OCI-LY7 (cell line): ENCODE data around the gene YIPF1. TPM values are rescaled to one million over a fixed set of nuclear protein-coding genes. Genes with fewer than 3 reads are reported as not detected.

Experiments
- BruUV-seq: library from RNA; stranded (reverse); fragments of 400-500 nt; replicated peaks from 2 replicates; lab custom pipeline; 2021; lab: Mats Ljungman, UMichigan
- CTCF ChIA-PET: fragments of 300-600 bp; sonication (Branson Sonifier 250); formaldehyde crosslinking; loops from one replicate; lab custom pipeline; 2022; ENCODE audit warnings: antibody characterized with exemption; ENCODE audit not compliant: unreplicated experiment; lab: Charles Lee
- POLR2A ChIA-PET: fragments of 300-600 bp; sonication (Branson Sonifier 250); formaldehyde crosslinking; loops from one replicate; lab custom pipeline; 2022; ENCODE audit warnings: antibody characterized with exemption; lab: Charles Lee
- DNase-seq: peaks from one replicate; pipeline ENCODE4 v3.0.0-alpha.2; 2015; ENCODE audit warnings: low spot score
- H2AFZ ChIP-seq: fragments of 200-600 bp; sonication (generic), shearing (Covaris generic); 2 replicates; pipeline ENCODE4 v1.6.1; 2014; ENCODE audit warnings: mild to moderate bottlenecking, antibody characterized with exemption, low read length, moderate library complexity
- H3K27ac ChIP-seq: fragments of 200-600 bp; sonication (generic); 2 replicates; pipeline ENCODE4 v1.5.1; 2014; ENCODE audit warnings: mixed run types, low read depth, mild to moderate bottlenecking, moderate library complexity, low read length, inconsistent platforms; ENCODE audit not compliant: poor library complexity, severe bottlenecking
- H3K36me3 ChIP-seq: fragments of 200-600 bp; sonication (generic); 2 replicates; pipeline ENCODE4 v1.6.1; 2014; ENCODE audit warnings: mild to moderate bottlenecking, antibody characterized with exemption, low read length, moderate library complexity, mixed read lengths; ENCODE audit not compliant: insufficient read depth
- H3K4me1 ChIP-seq: fragments of 200-600 bp; sonication (generic); 2 replicates; pipeline ENCODE4 v1.5.1; 2014; ENCODE audit warnings: mild to moderate bottlenecking, low read length; ENCODE audit not compliant: insufficient read depth, poor library complexity, severe bottlenecking
- H3K4me2 ChIP-seq: fragments of 200-600 bp; sonication (generic); 2 replicates; pipeline ENCODE4 v1.6.1; 2014; ENCODE audit warnings: mild to moderate bottlenecking, low read length
- H3K4me3 ChIP-seq: fragments of 200-600 bp; sonication (generic); 2 replicates; pipeline ENCODE4 v1.5.1; 2014; ENCODE audit warnings: mild to moderate bottlenecking, low read depth, low read length; ENCODE audit not compliant: poor library complexity, severe bottlenecking
- H3K79me2 ChIP-seq: fragments of 200-600 bp; sonication (generic); 2 replicates; pipeline ENCODE4 v1.6.1; 2016; ENCODE audit warnings: low read depth, mild to moderate bottlenecking, low read length, moderate library complexity, mixed read lengths; ENCODE audit not compliant: insufficient read depth
- H3K9me2 ChIP-seq: fragments of 200-600 bp; sonication (generic); 2 replicates; pipeline ENCODE4 v1.6.1; 2016; ENCODE audit warnings: mild to moderate bottlenecking, low read length, mixed read lengths; ENCODE audit not compliant: insufficient read depth
- H3K9me3 ChIP-seq: fragments of 200-600 bp; sonication (generic); 2 replicates; pipeline ENCODE4 v1.6.1; 2014; ENCODE audit warnings: mild to moderate bottlenecking, mixed run types, low read length, mixed read lengths
- H4K20me1 ChIP-seq: fragments of 200-600 bp; sonication (generic); 2 replicates; pipeline ENCODE4 v1.6.1; 2014; ENCODE audit warnings: mild to moderate bottlenecking, antibody characterized with exemption, low read length, moderate library complexity, mixed read lengths; ENCODE audit not compliant: insufficient read depth
- EZH2phosphoT487 ChIP-seq: fragments of 200-600 bp; sonication (generic); IDR thresholded peaks from 2 replicates; pipeline ENCODE4 v1.6.1; 2018; ENCODE audit warnings: low read depth, borderline replicate concordance, mild to moderate bottlenecking, mixed run types, antibody characterized with exemption, low read length, moderate library complexity, mixed read lengths
- intact Hi-C: fragments of 100-400 bp; cut with micrococcal nuclease; formaldehyde crosslinking; loops from one replicate; pipeline ENCODE4 v1.10.0; 2022; ENCODE audit not compliant: unreplicated experiment
- small RNA-seq: library from RNA; depleted of rRNA; stranded (forward); fragments of <200 nt; gene quantifications from one replicate; pipeline ENCODE3, GENCODE V24; 2014
- total RNA-seq, 2 experiments: library from RNA; depleted of rRNA in 1 of 2; stranded (reverse); fragments of >200 nt in 1 of 2; shearing (Covaris generic) in 1 of 2; gene quantifications; 2 replicates each; pipeline ENCODE4 v1.2.3, GENCODE V29; 2014 to 2022
- TF ChIP-seq, protein P1 (sequence below): fragments of 200-600 bp; sonication (generic); conservative IDR thresholded peaks from 2 replicates; pipeline ENCODE4 v1.5.1; 2014; ENCODE audit warnings: mild to moderate bottlenecking, antibody characterized with exemption, low read length, moderate library complexity, mixed read lengths

Gene YIPF1
- total RNA-seq, 2 experiments from 2014 or later: 15.0 to 16.7 TPM

DNA sequence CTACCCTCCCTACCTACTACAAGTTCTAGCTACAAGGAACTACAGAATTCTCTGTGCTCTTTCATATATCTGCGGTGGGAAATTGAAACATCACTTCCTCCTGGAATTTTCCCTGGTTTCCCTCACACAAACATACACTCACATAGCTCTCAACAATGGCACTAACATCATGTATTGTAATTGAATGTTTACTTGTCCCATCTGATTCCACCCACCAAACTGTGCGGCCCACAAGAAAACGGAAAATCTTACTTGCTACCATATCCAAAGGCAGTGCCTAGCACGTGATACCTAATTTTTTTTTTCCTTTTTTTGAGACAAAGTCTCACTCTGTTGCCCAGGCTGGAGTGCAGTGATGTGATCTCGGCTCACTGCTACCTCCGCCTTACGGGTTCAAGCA lies 85.4 kb downstream of the YIPF1 start:
- Histone ChIP-seq H3K36me3 (peaks cover 100% of the 10 kb centered on the region), H3K79me2 (peaks cover 16% of the 10 kb centered on the region), H2AFZ (no peak overlapping the region), H3K4me2 (no peak overlapping the region), H3K9me3 (no peaks in the 10 kb centered on the region), H4K20me1 (peaks cover 18% of the 10 kb centered on the region; the same call in 1 of the 2 replicates), H3K9me2 (no peaks in the 10 kb centered on the region), H3K4me3 (no peak overlapping the region), H3K27ac (no peak overlapping the region), H3K4me1 (no peaks in the 10 kb centered on the region)
- no peak for DNase-seq
- no TSS peak for BruUV-seq
- ChIA-PET POLR2A (interaction anchor here (1.8 kb wide), 1 partner anchor 19 kb away, joined by 3 read pairs; no protein-coding TSS in a partner anchor), CTCF (no interaction called here)
- TF ChIP-seq, protein P1, sequence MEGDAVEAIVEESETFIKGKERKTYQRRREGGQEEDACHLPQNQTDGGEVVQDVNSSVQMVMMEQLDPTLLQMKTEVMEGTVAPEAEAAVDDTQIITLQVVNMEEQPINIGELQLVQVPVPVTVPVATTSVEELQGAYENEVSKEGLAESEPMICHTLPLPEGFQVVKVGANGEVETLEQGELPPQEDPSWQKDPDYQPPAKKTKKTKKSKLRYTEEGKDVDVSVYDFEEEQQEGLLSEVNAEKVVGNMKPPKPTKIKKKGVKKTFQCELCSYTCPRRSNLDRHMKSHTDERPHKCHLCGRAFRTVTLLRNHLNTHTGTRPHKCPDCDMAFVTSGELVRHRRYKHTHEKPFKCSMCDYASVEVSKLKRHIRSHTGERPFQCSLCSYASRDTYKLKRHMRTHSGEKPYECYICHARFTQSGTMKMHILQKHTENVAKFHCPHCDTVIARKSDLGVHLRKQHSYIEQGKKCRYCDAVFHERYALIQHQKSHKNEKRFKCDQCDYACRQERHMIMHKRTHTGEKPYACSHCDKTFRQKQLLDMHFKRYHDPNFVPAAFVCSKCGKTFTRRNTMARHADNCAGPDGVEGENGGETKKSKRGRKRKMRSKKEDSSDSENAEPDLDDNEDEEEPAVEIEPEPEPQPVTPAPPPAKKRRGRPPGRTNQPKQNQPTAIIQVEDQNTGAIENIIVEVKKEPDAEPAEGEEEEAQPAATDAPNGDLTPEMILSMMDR: no peak
- TF ChIP-seq EZH2phosphoT487: no peak
- intact Hi-C loops: no loop called here

Small RNA genes lying within 50 kb of the gene (small RNA-seq; reads per million reads assigned to genes)
- not detected for gene AL049745.1

Other genes with a start within 250 kb of the YIPF1 start
- gene GLIS1, start 150.6 kb downstream of the YIPF1 start, total RNA-seq (2014; rRNA removed; shearing (Covaris generic)): not detected in 2 replicates
- gene GLIS1, start 150.6 kb downstream of the YIPF1 start, total RNA-seq (2022): not detected in 2 replicates
- gene NDC1, start 51.5 kb downstream of the YIPF1 start, total RNA-seq (2014; rRNA removed; shearing (Covaris generic)): 40.0 and 51.8 TPM in 2 replicates
- gene NDC1, start 51.5 kb downstream of the YIPF1 start, total RNA-seq (2022): 61.8 and 71.5 TPM in 2 replicates
- not detected in 2 replicates for gene DIO1, start 4.4 kb upstream of the YIPF1 start, total RNA-seq (2014; rRNA removed; shearing (Covaris generic))
- gene DIO1, start 4.4 kb upstream of the YIPF1 start, total RNA-seq (2022): not detected in 2 replicates
- 57.0 and 61.0 TPM in 2 replicates for gene IFT25, start 55.9 kb upstream of the YIPF1 start, total RNA-seq (2014; rRNA removed; shearing (Covaris generic))
- gene IFT25, start 55.9 kb upstream of the YIPF1 start, total RNA-seq (2022): 45.2 and 45.4 TPM in 2 replicates
- 12.5 and 17.5 TPM in 2 replicates for gene LRRC42, start 56.6 kb upstream of the YIPF1 start, total RNA-seq (2014; rRNA removed; shearing (Covaris generic))
- gene LRRC42, start 56.6 kb upstream of the YIPF1 start, total RNA-seq (2022): 16.4 and 18.5 TPM in 2 replicates
- gene LDLRAD1, start 128.4 kb upstream of the YIPF1 start, total RNA-seq (2014; rRNA removed; shearing (Covaris generic)): not detected in 2 replicates
- gene LDLRAD1, start 128.4 kb upstream of the YIPF1 start, total RNA-seq (2022): not detected in 2 replicates
- 74.5 and 76.7 TPM in 2 replicates for gene TMEM59, start 163.4 kb upstream of the YIPF1 start, total RNA-seq (2014; rRNA removed; shearing (Covaris generic))
- 94.5 and 95.4 TPM in 2 replicates for gene TMEM59, start 163.4 kb upstream of the YIPF1 start, total RNA-seq (2022)
- gene TCEANC2, start 163.8 kb upstream of the YIPF1 start, total RNA-seq (2014; rRNA removed; shearing (Covaris generic)): 4.9 and 5.1 TPM in 2 replicates
- 9.5 and 10.4 TPM in 2 replicates for gene TCEANC2, start 163.8 kb upstream of the YIPF1 start, total RNA-seq (2022)